ENCODE measurements around the gene ENAH. TPM values are rescaled to one million over a fixed set of nuclear protein-coding genes. Genes with fewer than 3 reads are reported as not detected.
"Not testable (repeated sequence)": the region's sequence is repeated elsewhere in the genome, so short reads cannot be mapped to it uniquely, and the experiment has no call there.

The ENAH gene
- polyA plus RNA-seq = 1 to 10 TPM; 6.7 to 6.9 TPM

GRCh38 chr1:225652729-225653462 is at the start of gene ENAH:
Gene ENAH (minus strand): TSS chr1:225653123. CDS start chr1:225652690, 433 bp downstream.
- Histone ChIP-seq H3K27ac (ENCODE audit: low read depth in 2 of 2, low read length in 1 of 2) (peak within 1 kb of the TSS; percentile 94 to 95), H3K4me1 (ENCODE audit: control insufficient read depth in 2 of 2, insufficient read depth in 2 of 2, low read length in 1 of 2) (peaks cover 0 to 3% of the 10 kb centered on the region in 2 donors), H3K9me3 (ENCODE audit: control insufficient read depth in 2 of 2, insufficient read depth in 1 of 2, low read depth in 1 of 2, low read length in 1 of 2) (no peaks in the 10 kb centered on the region), H3K27me3 (ENCODE audit: control insufficient read depth in 1 of 2, insufficient read depth in 2 of 2, low read length in 2 of 2) (no peaks in the 10 kb centered on the region), H3K4me3 (ENCODE audit: low read depth in 1 of 2, low read length in 2 of 2) (peak within 1 kb of the TSS; percentile 83 to 87), H3K36me3 (ENCODE audit: control insufficient read depth in 2 of 2, insufficient read depth in 2 of 2, low read length in 1 of 2) (no peaks in the 10 kb centered on the region)
- 0 to 1% methylated on average over 29 to 86 of the region's 90 CpGs for WGBS, 2 donors

DNA sequence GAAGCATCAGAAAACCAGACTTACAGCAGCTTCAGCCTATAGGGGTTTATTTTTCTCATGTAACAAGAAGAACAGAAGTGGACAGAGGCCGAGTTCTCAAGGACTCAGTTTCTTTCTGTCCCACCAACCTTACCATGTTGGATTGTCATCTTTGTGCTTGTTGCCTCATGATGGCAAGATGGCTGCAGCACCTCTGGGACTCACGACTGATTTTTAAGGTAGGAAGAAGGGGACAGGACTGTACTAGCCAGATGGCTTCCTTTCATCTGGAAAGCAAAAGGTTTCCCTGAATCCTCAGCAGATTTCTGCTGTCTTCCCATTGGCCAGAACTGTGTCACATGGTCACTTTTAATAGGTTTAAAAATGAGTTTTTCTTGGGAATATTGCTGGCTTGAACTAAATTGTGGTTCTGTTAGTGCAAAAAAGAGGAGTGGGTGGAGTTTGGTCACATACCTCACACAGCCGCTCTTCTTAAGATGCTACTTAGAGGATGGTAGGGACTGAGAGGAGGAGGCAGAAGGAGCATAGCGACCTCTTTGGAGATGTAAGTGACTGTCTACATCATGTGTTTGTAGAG is 48.1 kb upstream of the ENAH start:
- H3K4me3 ChIP-seq (ENCODE audit: low read depth in 1 of 2, low read length in 2 of 2) = no peak overlapping the region
- no peak overlapping the region for H3K27ac ChIP-seq (ENCODE audit: low read depth in 2 of 2, low read length in 1 of 2)
- H3K4me1 ChIP-seq (ENCODE audit: control insufficient read depth in 2 of 2, insufficient read depth in 2 of 2, low read length in 1 of 2) = no peaks in the 10 kb centered on the region
- no peaks in the 10 kb centered on the region for H3K36me3 ChIP-seq (ENCODE audit: control insufficient read depth in 2 of 2, insufficient read depth in 2 of 2, low read length in 1 of 2)
- H3K9me3 ChIP-seq (ENCODE audit: control insufficient read depth in 2 of 2, insufficient read depth in 1 of 2, low read depth in 1 of 2, low read length in 1 of 2) = no peaks in the 10 kb centered on the region
- WGBS, 2 donors = 88 to 95% methylated on average over 4 of the region's 4 CpGs
- no peaks in the 10 kb centered on the region for H3K27me3 ChIP-seq (ENCODE audit: control insufficient read depth in 1 of 2, insufficient read depth in 2 of 2, low read length in 2 of 2)

- H3K36me3 ChIP-seq (ENCODE audit: control insufficient read depth in 2 of 2, insufficient read depth in 2 of 2, low read length in 1 of 2) = no peaks in the 10 kb centered on the region
- no peaks in the 10 kb centered on the region for H3K27me3 ChIP-seq (ENCODE audit: control insufficient read depth in 1 of 2, insufficient read depth in 2 of 2, low read length in 2 of 2)
- H3K27ac ChIP-seq (ENCODE audit: low read depth in 2 of 2, low read length in 1 of 2) = peak overlapping the region in 1 of 2 donors; percentile 1
- H3K4me1 ChIP-seq (ENCODE audit: control insufficient read depth in 2 of 2, insufficient read depth in 2 of 2, low read length in 1 of 2) = no peaks in the 10 kb centered on the region
- no peaks in the 10 kb centered on the region for H3K9me3 ChIP-seq (ENCODE audit: control insufficient read depth in 2 of 2, insufficient read depth in 1 of 2, low read depth in 1 of 2, low read length in 1 of 2)
- 45 to 64% methylated on average over 16 of the region's 16 CpGs for WGBS, 2 donors
- H3K4me3 ChIP-seq (ENCODE audit: low read depth in 1 of 2, low read length in 2 of 2) = no peak overlapping the region
Measured at GRCh38 chr1:225700164-225700821, 47.4 kb upstream of the ENAH start.

- Histone ChIP-seq H3K27me3 (ENCODE audit: control insufficient read depth in 1 of 2, insufficient read depth in 2 of 2, low read length in 2 of 2) (no peaks in the 10 kb centered on the region), H3K9me3 (ENCODE audit: control insufficient read depth in 2 of 2, insufficient read depth in 1 of 2, low read depth in 1 of 2, low read length in 1 of 2) (no peaks in the 10 kb centered on the region), H3K4me1 (ENCODE audit: control insufficient read depth in 2 of 2, insufficient read depth in 2 of 2, low read length in 1 of 2) (peaks cover 0 to 2% of the 10 kb centered on the region in 2 donors), H3K4me3 (ENCODE audit: low read depth in 1 of 2, low read length in 2 of 2) (no peak overlapping the region), H3K36me3 (ENCODE audit: control insufficient read depth in 2 of 2, insufficient read depth in 2 of 2, low read length in 1 of 2) (no peaks in the 10 kb centered on the region), H3K27ac (ENCODE audit: low read depth in 2 of 2, low read length in 1 of 2) (no peak overlapping the region)
- WGBS, 2 donors = 52 to 53% methylated on average over 2 of the region's 2 CpGs
Measured at GRCh38 chr1:225699336-225699735, 46.4 kb upstream of the ENAH start.

- not testable (repeated sequence) for H3K4me1 ChIP-seq (ENCODE audit: control insufficient read depth in 2 of 2, insufficient read depth in 2 of 2, low read length in 1 of 2); H3K9me3 ChIP-seq (ENCODE audit: control insufficient read depth in 2 of 2, insufficient read depth in 1 of 2, low read depth in 1 of 2, low read length in 1 of 2); H3K4me3 ChIP-seq (ENCODE audit: low read depth in 1 of 2, low read length in 2 of 2); H3K27ac ChIP-seq (ENCODE audit: low read depth in 2 of 2, low read length in 1 of 2); H3K36me3 ChIP-seq (ENCODE audit: control insufficient read depth in 2 of 2, insufficient read depth in 2 of 2, low read length in 1 of 2); H3K27me3 ChIP-seq (ENCODE audit: control insufficient read depth in 1 of 2, insufficient read depth in 2 of 2, low read length in 2 of 2)
- 96% methylated on average over 4 of the region's 4 CpGs for WGBS, 2 donors
Measured at GRCh38 chr1:225698194-225698593, 45.3 kb upstream of the ENAH start.

DNA sequence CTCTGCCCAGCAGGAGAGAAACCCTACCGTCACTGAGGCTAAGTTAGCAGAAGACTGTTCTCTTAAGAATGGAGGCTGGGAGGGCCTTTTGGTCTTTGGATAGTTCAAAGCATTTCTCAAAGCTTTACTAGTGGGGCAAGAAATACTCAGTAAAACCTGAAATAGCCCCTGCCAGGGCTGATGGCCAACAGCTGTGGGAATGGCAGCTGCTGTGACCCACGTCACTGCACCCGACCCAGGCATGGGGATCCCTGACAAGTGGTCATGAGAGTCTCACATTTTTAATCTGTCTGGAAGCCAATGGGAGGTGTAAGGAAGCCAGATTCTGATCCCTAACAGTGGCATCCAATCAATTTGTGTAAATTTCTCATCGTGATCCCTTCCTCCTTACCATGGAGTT is 44.5 kb upstream of the ENAH start:
- Histone ChIP-seq H3K4me3 (ENCODE audit: low read depth in 1 of 2, low read length in 2 of 2) (no peak overlapping the region), H3K4me1 (ENCODE audit: control insufficient read depth in 2 of 2, insufficient read depth in 2 of 2, low read length in 1 of 2) (peaks cover 0 to 4% of the 10 kb centered on the region in 2 donors), H3K9me3 (ENCODE audit: control insufficient read depth in 2 of 2, insufficient read depth in 1 of 2, low read depth in 1 of 2, low read length in 1 of 2) (no peaks in the 10 kb centered on the region), H3K27ac (ENCODE audit: low read depth in 2 of 2, low read length in 1 of 2) (peak overlapping the region in 1 of 2 donors; percentile 40), H3K36me3 (ENCODE audit: control insufficient read depth in 2 of 2, insufficient read depth in 2 of 2, low read length in 1 of 2) (no peaks in the 10 kb centered on the region), H3K27me3 (ENCODE audit: control insufficient read depth in 1 of 2, insufficient read depth in 2 of 2, low read length in 2 of 2) (no peaks in the 10 kb centered on the region)
- 61 to 67% methylated on average over 4 of the region's 4 CpGs for WGBS, 2 donors

DNA sequence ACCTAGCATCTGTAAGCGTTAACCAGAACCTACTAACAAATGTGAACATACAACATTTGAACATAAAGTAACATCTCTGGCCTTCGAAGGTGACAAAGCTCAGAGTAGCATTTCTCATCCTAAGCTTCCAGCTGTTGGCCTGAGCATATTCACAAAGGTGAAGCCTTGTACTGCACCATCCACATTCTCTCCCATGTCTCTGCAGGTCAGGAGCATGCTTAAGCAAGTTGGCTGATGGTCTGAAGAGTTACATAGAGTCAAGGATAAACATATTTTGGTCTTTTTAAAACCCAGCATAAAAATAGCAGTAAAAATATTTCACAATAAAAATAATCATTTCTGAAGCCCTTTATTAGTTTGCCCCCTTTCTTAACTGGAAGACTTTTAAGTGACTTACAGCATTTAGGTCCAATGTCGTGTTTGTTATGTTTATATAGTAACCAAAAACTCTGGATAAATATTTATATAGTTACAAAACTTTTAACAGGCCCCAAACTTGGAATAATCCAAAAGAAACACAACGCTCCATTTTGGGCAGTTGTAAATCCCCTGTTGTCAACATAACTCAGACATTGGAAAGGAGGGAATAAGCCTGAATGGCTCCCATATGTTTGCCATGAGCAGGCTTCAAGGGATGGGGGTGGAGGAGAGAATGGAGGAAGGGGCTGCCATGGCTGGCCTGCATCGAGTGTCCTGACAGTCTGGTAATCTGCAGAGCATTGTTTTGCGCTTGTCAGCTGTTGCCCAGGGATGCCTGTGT is 42.8 kb upstream of the ENAH start:
- H3K4me1 ChIP-seq (ENCODE audit: control insufficient read depth in 2 of 2, insufficient read depth in 2 of 2, low read length in 1 of 2) = peaks cover 0 to 4% of the 10 kb centered on the region in 2 donors
- no peak overlapping the region for H3K4me3 ChIP-seq (ENCODE audit: low read depth in 1 of 2, low read length in 2 of 2)
- H3K27me3 ChIP-seq (ENCODE audit: control insufficient read depth in 1 of 2, insufficient read depth in 2 of 2, low read length in 2 of 2) = no peaks in the 10 kb centered on the region
- 47 to 60% methylated on average over 6 of the region's 6 CpGs for WGBS, 2 donors
- H3K27ac ChIP-seq (ENCODE audit: low read depth in 2 of 2, low read length in 1 of 2) = peak overlapping the region in 1 of 2 donors; percentile 42
- H3K36me3 ChIP-seq (ENCODE audit: control insufficient read depth in 2 of 2, insufficient read depth in 2 of 2, low read length in 1 of 2) = no peaks in the 10 kb centered on the region
- H3K9me3 ChIP-seq (ENCODE audit: control insufficient read depth in 2 of 2, insufficient read depth in 1 of 2, low read depth in 1 of 2, low read length in 1 of 2) = no peaks in the 10 kb centered on the region

DNA sequence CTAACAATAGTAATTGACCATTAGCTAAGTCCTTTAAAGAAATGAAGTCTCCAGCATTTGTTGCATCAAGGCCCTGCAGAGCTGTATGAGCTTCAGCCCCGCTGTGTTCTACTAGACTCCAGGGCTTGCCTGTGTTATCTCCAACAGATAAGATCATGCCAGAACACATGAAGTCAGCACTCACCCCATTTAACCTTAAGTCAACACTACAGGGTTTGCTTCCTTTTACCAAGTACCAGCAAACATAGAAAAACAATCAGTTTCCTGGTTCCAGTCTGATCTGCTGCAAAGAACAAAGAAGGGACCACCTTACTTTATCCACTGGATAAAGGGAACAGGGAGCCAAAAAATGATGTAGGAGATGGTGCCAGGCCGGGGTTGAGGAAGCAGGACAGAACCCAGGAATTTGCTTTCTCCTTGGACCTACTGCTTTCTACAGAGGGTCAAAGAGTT is 41.3 kb upstream of the ENAH start:
- Histone ChIP-seq H3K9me3 (ENCODE audit: control insufficient read depth in 2 of 2, insufficient read depth in 1 of 2, low read depth in 1 of 2, low read length in 1 of 2) (no peaks in the 10 kb centered on the region), H3K4me3 (ENCODE audit: low read depth in 1 of 2, low read length in 2 of 2) (no peak overlapping the region), H3K4me1 (ENCODE audit: control insufficient read depth in 2 of 2, insufficient read depth in 2 of 2, low read length in 1 of 2) (peaks cover 0 to 4% of the 10 kb centered on the region in 2 donors), H3K27ac (ENCODE audit: low read depth in 2 of 2, low read length in 1 of 2) (no peak overlapping the region), H3K27me3 (ENCODE audit: control insufficient read depth in 1 of 2, insufficient read depth in 2 of 2, low read length in 2 of 2) (no peaks in the 10 kb centered on the region), H3K36me3 (ENCODE audit: control insufficient read depth in 2 of 2, insufficient read depth in 2 of 2, low read length in 1 of 2) (no peaks in the 10 kb centered on the region)
- 42 to 44% methylated on average over 2 of the region's 2 CpGs for WGBS, 2 donors

GRCh38 chr1:225693697-225694096 is 40.8 kb upstream of the ENAH start:
- H3K36me3 ChIP-seq (ENCODE audit: control insufficient read depth in 2 of 2, insufficient read depth in 2 of 2, low read length in 1 of 2); H3K4me3 ChIP-seq (ENCODE audit: low read depth in 1 of 2, low read length in 2 of 2); H3K27ac ChIP-seq (ENCODE audit: low read depth in 2 of 2, low read length in 1 of 2); H3K4me1 ChIP-seq (ENCODE audit: control insufficient read depth in 2 of 2, insufficient read depth in 2 of 2, low read length in 1 of 2); H3K27me3 ChIP-seq (ENCODE audit: control insufficient read depth in 1 of 2, insufficient read depth in 2 of 2, low read length in 2 of 2); H3K9me3 ChIP-seq (ENCODE audit: control insufficient read depth in 2 of 2, insufficient read depth in 1 of 2, low read depth in 1 of 2, low read length in 1 of 2): not testable (repeated sequence)
- WGBS, 2 donors = 94 to 95% methylated on average over 6 of the region's 6 CpGs

Data from esophagus (tissue), 2 donors.